Erythroblast (primary cell): ENCODE results near the gene KIT.

ENCODE experiments used
- GATA1 ChIP-seq: IDR thresholded peaks from 2 replicates; pipeline ENCODE4 v1.6.1; 2011; ENCODE audit warnings: low read depth, mild to moderate bottlenecking, control low read depth, low read length, moderate library complexity
- POLR2A ChIP-seq: IDR thresholded peaks from 2 replicates; pipeline ENCODE4 v1.6.1; 2011; ENCODE audit warnings: mild to moderate bottlenecking, low read length

DNA sequence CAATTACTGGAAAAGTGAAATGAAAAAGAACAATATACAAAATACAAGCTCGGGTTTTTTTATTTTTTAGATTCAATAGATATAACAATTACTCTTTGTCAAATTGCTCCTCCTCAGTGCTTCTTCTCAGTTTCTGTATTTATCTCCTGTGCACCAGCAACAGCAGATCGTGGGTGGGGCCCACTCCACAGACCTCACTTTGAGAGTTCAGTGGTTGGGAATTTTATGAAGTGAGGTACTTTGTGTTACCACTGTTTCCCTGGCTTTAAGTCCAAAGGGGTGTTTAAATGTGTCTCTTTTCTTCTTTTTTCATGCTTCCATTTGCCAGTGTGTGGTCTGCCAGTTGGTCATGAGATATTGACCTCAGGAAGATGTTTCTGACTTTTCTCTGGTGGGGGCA lies 54.4 kb downstream of the KIT start:
- TF ChIP-seq POLR2A = no peak
- TF ChIP-seq GATA1 = no peak
